GM18951 (cell line): ENCODE measurements around the gene RBP5.

Experiments used
- POLR2A ChIP-seq: IDR thresholded peaks from 4 replicates; pipeline ENCODE4 v1.6.1; 2011; ENCODE audit warnings: mild to moderate bottlenecking; ENCODE audit not compliant: insufficient read length, insufficient read depth; ENCODE audit errors: extremely low read depth
- in situ Hi-C: fragments of 300-500 bp; cut with MboI; formaldehyde crosslinking; loops from one replicate; pipeline ENCODE4 v1.12.0; 2022; ENCODE audit warnings: low sequenced_read_pairs, mixed read lengths, inconsistent platforms; ENCODE audit not compliant: unreplicated experiment

RBP5 gene

DNA sequence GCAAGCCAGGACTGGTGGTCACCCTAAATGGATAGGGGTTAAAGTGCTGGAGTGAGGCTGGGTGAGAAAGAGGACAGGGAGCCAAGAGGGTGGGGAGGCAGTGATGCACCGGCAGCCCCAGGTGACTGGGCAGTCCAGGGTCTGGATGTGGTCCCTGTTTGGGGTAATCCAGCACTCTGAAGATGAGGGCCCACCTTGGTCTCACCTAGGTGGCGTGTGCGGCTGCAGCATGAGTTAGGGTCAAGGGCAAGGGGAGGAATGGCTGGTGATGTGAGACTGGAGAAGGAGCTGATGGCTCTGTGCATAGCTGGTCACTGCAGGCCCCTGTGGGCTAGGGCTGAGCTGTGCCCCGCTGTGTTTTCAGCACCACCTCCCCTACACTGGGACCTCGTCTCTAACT, 18.0 kb downstream of the RBP5 start:
- in situ Hi-C loops, result no loop called here
- no peak for TF ChIP-seq POLR2A

DNA sequence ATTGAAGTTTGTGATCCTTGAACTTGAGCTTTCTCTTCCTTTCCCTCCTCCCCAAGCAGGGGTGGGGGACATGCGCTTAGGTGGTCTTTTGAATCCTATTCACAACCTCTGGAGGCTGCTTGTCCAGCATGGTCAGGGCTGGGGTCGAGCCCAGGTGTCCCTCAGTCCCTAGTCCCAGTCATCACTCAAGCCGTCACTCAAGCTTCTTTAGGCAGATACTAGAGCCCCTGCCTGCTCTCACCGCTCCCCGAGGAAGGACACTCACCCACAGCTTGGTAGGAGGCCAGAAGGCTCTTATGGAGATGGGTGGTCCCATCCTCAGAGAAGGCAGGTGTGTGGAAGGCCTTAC, 19.1 kb downstream of the RBP5 start:
- in situ Hi-C loops, result loop anchor here (10.0 kb wide), 1 partner anchor 165 kb away; the partner anchor contains the start of genes C12orf57 and RNU7-1
- no peak for TF ChIP-seq POLR2A

DNA sequence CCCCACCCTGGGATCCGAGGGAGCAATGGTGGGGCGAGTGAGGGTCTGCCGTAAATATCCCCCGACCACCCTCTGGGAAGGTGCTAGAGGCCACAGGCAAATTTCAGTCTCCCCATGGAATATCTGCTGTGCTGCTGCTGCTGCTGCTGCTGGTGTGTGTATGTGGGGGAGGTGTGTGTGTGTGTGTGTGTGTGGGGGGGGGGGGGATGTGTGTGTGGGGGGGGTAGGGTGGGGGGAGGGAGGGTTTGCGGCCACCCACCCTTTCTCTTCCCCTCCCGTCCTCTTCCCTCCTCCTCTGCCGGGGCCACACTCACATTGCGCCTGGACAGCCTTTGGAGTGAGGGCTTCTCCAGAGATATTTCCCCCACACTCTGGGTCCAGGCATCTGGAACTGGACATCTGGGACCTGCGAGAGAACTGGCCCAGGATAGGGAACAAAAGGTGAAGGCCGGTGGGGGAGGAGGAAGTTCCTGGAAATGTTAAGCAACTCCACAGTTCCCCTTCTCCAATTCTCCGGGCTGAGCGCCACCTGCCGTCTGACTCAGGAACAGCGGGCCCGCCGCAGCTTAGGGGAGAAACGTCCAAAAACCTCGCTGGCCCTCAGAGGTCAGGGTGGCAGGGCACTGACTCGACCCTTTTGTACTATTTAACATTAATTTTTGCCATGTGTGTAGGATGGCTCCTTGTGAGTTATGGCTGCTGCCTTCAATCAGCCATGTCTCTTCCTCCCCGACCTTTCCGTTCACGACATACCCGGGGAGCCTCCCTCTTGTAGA, 19.7 kb downstream of the RBP5 start, which contains the start of gene C1RL:
C1RL (minus strand) TSS at position 419 of the 776 bp plus-strand sequence; CDS start at position 385, 34 bp downstream.
- peak; percentile 16 for TF ChIP-seq POLR2A
- in situ Hi-C loops, result loop anchor here (10.0 kb wide), 1 partner anchor 164 kb away; the partner anchor contains the start of genes C12orf57 and RNU7-1

DNA sequence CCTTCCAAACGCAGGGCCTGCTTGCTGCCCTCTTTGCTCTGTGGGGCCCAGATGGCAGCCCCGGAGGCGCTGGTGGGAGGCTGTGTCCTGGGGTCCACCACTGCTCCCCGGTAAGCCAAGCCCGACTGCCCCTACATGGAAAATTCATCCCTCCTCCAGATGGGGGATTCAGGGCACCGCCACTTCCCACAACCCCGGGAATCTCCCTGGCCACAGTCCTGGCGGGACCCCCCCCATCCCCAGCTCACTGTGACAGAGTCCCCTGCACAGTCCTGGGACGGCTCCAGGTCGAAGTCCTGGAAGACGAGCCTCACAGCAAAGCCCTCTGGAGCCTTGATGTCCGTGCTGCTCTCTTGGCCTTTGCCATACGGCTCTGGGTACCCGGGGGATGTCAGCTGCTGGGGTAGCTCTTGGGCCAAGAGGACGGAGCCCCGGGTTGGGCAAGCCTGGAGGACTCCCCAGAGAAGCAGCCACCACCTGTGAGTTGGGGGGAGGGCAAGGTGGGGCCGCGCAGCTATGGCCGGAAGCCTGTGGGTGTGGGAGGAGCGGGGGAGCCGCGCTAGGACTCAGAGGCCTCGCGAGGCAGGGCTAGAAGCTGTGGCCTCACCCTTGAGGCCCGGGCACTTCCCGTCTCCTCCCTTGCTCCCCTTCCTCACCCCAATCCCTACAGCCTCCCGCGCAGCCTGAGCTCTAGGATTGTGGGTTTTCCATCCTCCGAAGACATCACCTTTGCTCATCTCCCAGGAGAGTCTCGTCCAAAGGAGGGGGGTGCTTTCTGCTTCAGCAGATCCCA, 20.5 kb downstream of the RBP5 start:
- peak; percentile 95 for TF ChIP-seq POLR2A
- in situ Hi-C loops, result loop anchor here (10.0 kb wide), 1 partner anchor 163 kb away; the partner anchor contains the start of genes C12orf57 and RNU7-1

DNA sequence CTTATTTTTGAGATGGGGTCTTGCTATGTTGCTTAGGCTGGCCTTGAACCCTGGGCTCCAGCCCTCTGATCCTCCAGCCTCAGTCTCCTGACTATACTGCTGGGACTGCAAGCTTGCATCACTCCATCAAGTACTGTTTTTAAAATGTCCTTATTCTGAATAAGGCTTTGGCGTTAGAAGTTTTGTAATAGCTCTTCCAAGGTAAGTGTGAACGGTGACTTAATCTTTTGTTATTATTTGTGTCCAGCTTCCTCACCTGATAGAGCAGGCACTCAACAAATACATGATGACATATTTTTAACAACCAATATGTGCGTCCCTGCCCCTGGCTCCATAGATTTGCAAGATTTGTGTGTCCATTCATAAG, 21.1 kb downstream of the RBP5 start:
- in situ Hi-C loops, result loop anchor here (10.0 kb wide), 1 partner anchor 163 kb away; the partner anchor contains the start of genes C12orf57 and RNU7-1
- TF ChIP-seq POLR2A, result no peak

DNA sequence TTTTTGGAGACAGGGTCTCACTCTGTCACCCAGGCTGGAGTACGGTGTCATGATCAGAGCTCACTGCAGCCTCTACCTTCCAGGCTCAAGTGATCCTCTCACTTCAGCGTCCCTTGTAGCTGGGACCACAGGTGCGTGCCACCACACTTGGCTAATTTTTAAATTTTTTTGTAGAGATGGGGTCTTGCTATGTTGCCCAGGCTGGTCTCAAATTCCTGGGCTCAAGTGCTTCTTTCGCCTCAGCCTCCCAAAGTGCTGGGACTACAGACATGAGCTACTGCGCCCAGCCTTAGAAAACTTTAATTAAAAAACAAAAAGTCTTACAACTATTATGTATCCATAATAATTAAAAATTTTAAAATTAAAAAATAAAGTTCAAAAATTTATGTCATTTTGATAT, 21.5 kb downstream of the RBP5 start:
- in situ Hi-C loops, result loop anchor here (10.0 kb wide), 1 partner anchor 162 kb away; the partner anchor contains the start of genes C12orf57 and RNU7-1

DNA sequence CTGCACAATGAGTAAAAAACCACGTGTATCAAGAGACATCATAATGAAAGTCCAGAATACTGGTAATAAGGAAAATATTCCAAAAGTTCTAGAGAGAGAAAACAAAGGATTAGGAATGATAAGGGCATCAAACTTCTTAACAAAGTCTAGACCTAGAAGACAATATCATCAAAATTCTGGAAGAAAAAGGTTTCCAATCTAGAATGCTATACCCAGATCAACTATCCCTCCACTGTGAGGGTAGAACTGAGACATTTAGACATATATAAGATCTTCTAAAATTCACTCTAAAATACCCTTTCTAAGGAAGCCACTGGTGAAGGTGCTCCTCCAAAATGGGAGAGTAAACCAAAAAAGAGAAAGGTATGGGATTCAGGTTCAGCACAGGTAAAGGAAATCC, 22.6 kb downstream of the RBP5 start:
- no peak for TF ChIP-seq POLR2A
- in situ Hi-C loops, result loop anchor here (10.0 kb wide), 1 partner anchor 161 kb away; the partner anchor contains the start of genes C12orf57 and RNU7-1

DNA sequence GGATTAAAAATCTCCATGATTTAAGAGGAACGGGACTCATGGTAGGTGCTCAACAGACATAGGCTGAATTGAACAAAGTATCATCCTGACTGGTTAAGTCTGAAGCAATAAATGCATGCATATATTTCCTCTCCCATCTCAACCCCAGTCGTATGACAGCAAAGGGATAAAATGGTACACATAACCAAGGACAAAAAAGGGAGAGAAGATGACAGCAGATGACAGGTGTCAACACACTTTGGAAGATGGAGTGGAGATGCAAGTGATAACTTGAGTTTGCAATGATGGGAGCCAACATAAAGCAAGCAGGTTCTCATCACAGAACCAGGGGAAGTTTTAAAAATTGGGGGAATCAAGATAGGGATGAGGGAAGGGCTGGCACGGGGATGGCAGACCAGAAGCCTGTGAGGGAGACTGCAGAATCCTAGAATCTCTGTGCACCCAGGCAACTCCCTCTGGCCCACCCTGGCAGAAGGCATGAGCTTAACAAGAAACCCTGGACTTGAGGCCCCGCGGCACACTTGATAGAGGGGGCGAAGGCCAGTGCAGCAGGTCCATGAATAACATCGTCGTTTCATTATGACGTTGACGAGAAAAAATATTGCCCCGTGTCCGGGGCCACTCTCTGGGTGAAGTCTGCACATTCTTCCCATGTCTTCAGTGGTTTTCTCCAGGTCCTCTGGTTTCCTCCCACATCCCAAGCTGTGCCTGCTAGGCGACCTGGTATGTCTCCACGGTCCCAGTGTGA, 24.7 kb downstream of the RBP5 start:
- no peak for TF ChIP-seq POLR2A
- in situ Hi-C loops, result loop anchor here (10.0 kb wide), 1 partner anchor 159 kb away; the partner anchor contains the start of genes C12orf57 and RNU7-1

DNA sequence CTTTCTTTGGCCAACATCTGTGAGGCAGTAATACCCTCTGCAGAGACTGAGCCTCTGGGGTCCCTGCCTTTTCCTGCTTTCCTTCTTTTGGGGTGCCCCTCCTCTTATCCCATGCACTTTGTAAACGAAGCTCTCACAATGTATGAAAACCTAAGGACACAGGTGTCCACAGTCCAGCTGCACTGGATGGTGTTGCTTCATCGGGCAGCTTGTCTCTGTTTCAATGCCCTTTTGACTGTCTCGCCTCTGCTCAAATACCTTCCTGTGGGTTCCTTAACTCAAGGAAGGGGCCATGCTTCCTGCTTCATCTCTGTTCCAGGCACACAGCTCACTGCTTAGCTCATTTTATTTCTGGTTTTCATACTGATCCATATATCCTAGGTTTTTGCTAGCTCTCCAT, 26.1 kb downstream of the RBP5 start:
- no peak for TF ChIP-seq POLR2A
- in situ Hi-C loops, result loop anchor here (10.0 kb wide), 1 partner anchor 158 kb away; the partner anchor contains the start of genes C12orf57 and RNU7-1

DNA sequence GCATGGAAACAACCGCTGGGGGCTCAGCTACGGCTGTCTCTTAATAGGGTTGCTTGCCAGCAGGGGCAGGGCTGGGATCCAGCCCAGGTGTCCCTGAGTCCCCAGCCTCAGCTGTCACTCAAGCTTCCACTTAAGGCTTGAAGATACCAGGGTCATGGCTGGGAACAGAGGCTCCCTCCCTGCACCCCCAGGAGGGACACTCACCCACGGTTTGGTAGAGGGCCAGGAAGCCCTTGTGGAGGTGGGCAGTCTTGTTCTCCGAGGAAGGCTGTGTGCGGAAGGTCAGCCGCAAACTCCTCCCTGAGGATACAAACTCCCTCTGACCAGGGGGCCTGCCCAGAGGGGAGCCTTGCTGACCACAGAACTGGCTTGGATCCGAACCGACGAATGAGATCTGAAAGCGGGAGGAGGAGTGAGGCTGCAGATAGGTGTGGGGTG, 27.0 kb downstream of the RBP5 start:
- in situ Hi-C loops, result loop anchor here (10.0 kb wide), 1 partner anchor 157 kb away; the partner anchor contains the start of genes C12orf57 and RNU7-1
- no peak for TF ChIP-seq POLR2A

DNA sequence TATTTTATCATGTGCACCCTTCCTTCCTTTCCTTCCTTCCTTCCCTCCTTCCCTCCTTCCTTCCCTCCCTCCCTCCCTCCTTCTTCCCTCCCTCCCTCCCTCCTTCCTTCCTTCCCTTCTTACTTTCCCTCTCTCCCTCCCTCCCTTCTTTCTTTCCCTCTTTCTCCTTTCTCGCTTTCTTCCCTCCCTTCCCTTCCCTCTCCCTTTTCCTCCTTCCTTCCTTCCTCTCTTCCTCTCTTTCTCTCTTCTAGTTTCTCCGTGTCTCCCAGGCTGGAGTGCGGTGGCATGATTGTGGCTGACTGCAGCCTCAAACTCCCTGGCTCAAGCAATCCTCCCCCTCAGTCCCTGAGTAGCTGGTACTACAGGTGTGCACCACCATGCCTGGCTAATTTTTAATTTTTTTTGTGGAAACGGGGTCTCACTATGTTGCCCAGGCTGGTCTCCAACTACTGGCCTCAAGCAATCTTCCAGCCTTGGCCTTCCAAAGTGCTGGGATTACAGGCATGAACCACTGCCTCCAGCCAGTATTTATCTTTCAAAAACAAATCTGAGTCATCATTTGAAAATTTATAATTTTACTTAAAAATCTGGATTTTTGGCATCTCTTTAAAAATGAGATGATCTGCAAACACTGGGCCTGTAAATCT, 27.5 kb downstream of the RBP5 start:
- in situ Hi-C loops, result loop anchor here (10.0 kb wide), 1 partner anchor 156 kb away; the partner anchor contains the start of genes C12orf57 and RNU7-1
- TF ChIP-seq POLR2A, result no peak

DNA sequence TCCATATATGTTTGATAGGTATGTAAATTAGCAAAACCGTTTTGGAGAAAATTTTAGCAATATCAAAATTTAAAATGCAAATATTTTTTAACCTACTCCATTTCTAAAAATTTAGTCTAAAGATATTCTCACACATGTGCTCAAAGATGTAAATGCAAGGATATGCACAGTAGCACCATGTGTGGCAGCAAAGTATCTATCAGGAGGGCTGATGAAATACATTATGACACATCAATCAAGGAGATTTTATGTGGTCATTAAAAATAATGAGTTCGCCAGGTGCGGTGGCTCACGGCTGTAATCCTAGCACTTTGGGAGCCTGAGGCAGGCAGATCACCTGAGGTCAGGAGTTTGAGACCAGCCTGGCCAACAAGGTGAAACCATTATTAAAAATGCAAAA, 28.4 kb downstream of the RBP5 start:
- in situ Hi-C loops, result loop anchor here (10.0 kb wide), 1 partner anchor 155 kb away; the partner anchor contains the start of genes C12orf57 and RNU7-1
- TF ChIP-seq POLR2A, result no peak

DNA sequence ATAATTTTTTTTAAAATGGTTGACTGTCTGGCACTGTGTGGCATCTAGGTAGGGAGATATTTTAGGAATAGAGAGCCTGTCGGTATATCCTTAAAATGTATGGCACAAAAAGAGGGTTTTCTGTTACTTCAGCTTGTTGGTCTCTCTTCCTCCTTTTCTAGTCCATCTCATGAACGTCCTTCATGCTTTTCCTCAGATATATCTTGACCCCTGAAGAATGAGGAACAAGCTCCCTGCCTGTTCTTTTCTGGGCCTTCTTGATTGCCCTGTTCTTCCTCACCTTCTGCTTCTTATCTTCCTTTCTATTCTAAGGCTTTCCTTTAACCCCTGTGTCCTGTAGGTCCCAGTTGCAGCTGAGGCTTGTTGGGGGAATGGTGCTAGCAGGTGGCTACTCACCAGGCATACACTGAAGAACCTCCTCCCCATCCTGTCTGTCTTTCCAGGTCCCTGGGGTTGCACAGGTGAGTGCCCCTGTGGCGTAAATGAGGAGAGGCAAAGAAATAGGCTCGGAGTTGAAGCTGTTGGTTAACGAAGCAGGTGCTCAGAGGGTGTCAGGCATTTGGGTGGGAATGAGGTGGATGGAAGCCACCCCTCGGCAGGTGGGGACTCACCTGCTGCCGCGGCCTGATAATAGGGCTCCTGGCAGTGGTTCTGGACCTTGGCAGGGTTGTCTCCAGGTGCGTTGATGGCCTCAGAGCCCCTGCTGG, 29.2 kb downstream of the RBP5 start:
- in situ Hi-C loops, result no loop called here
- no peak for TF ChIP-seq POLR2A
